PC-3 (cell line): Measurements from ENCODE around the gene SDHD. TPM values are rescaled to one million over a fixed set of nuclear protein-coding genes. Genes with fewer than 3 reads are reported as not detected.

ENCODE experiments used
- ATAC-seq: fragments of 200-7000 bp; cut with Tn5 transposase; 2 replicates; pipeline ENCODE4 v1.9.1; 2020; ENCODE audit warnings: mild to moderate bottlenecking, moderate library complexity
- BruUV-seq: library from RNA; stranded (reverse); fragments of 400-500 nt; replicated peaks from 2 replicates; lab custom pipeline; 2021; lab: Mats Ljungman, UMichigan
- CTCF ChIA-PET: fragments of 300-600 bp; sonication (Branson Sonifier 250); formaldehyde crosslinking; loops from one replicate; lab custom pipeline; 2022; ENCODE audit warnings: antibody characterized with exemption; lab: Charles Lee
- POLR2A ChIA-PET: fragments of 300-600 bp; sonication (Branson Sonifier 250); formaldehyde crosslinking; loops from one replicate; lab custom pipeline; 2022; ENCODE audit warnings: antibody characterized with exemption; ENCODE audit not compliant: unreplicated experiment; lab: Charles Lee
- DNase-seq: peaks from one replicate; pipeline ENCODE4 v3.0.0-alpha.2; 2015
- H2AFZ ChIP-seq: fragments of 300-600 bp; sonication (generic); 2 replicates; pipeline ENCODE4 v1.6.0; 2016; ENCODE audit warnings: antibody characterized with exemption, low read length
- H3F3A ChIP-seq: fragments of 300-600 bp; sonication (generic); one replicate; pipeline ENCODE4 v1.6.0; 2017; ENCODE audit warnings: antibody characterized with exemption, low read length, control low read depth, mild to moderate bottlenecking; ENCODE audit not compliant: unreplicated experiment
- H3K27ac ChIP-seq: fragments of 300-600 bp; sonication (generic); 2 replicates; pipeline ENCODE4 v1.5.1; 2016; ENCODE audit warnings: mild to moderate bottlenecking, low read length
- H3K27me3 ChIP-seq: fragments of 300-600 bp; sonication (generic); 2 replicates; pipeline ENCODE4 v1.6.1; 2016; ENCODE audit warnings: low read length, mixed read lengths
- H3K36me3 ChIP-seq: fragments of 300-600 bp; sonication (generic); 2 replicates; pipeline ENCODE4 v1.6.1; 2016; ENCODE audit warnings: low read depth, mixed run types, low read length, mixed read lengths
- H3K4me1 ChIP-seq: fragments of 300-600 bp; sonication (generic); 2 replicates; pipeline ENCODE4 v1.5.1; 2016; ENCODE audit warnings: low read length; ENCODE audit not compliant: insufficient read depth
- H3K4me2 ChIP-seq: fragments of 300-600 bp; sonication (generic); 2 replicates; pipeline ENCODE4 v1.6.0; 2016; ENCODE audit warnings: low read length
- H3K4me3 ChIP-seq: fragments of 300-600 bp; sonication (generic); 2 replicates; pipeline ENCODE4 v1.5.1; 2016; ENCODE audit warnings: mild to moderate bottlenecking, low read length, mixed read lengths
- H3K79me2 ChIP-seq: fragments of 300-600 bp; sonication (generic); 2 replicates; pipeline ENCODE4 v1.6.1; 2017; ENCODE audit warnings: low read length, mixed read lengths
- H3K9ac ChIP-seq: fragments of 300-600 bp; sonication (generic); 2 replicates; pipeline ENCODE4 v1.6.0; 2016; ENCODE audit warnings: mild to moderate bottlenecking, low read length
- H3K9me2 ChIP-seq: fragments of 300-600 bp; sonication (generic); replicated peaks from 2 replicates; pipeline ENCODE4 v1.6.1; 2016; ENCODE audit warnings: mixed run types, low read length, mixed read lengths
- H3K9me3 ChIP-seq: fragments of 300-600 bp; sonication (generic); 2 replicates; pipeline ENCODE4 v1.6.1; 2016; ENCODE audit warnings: low read length, mixed read lengths
- H4K20me1 ChIP-seq: fragments of 300-600 bp; sonication (generic); 2 replicates; pipeline ENCODE4 v1.6.1; 2016; ENCODE audit warnings: low read length, mixed read lengths
- CTCF ChIP-seq: fragments of 300-600 bp; sonication (generic); conservative IDR thresholded peaks from 2 replicates; pipeline ENCODE4 v1.5.1; 2017; ENCODE audit warnings: antibody characterized with exemption, low read depth, mild to moderate bottlenecking, low read length
- EZH2 ChIP-seq: fragments of 300-600 bp; sonication (generic); IDR thresholded peaks from one replicate; pipeline ENCODE4 v1.6.1; 2017; ENCODE audit warnings: antibody characterized with exemption, mild to moderate bottlenecking, low read length; ENCODE audit not compliant: unreplicated experiment
- EZH2phosphoT487 ChIP-seq: fragments of 300-600 bp; sonication (generic); IDR thresholded peaks from 2 replicates; pipeline ENCODE4 v1.6.1; 2018; ENCODE audit warnings: mild to moderate bottlenecking, antibody characterized with exemption, low read length, borderline replicate concordance
- intact Hi-C: fragments of 100-400 bp; cut with micrococcal nuclease; formaldehyde crosslinking; loops from 2 replicates; pipeline ENCODE4 v1.9.0; 2023
- total RNA-seq: library from RNA; depleted of rRNA; stranded (reverse); fragments of >200 nt; gene quantifications from 2 replicates; pipeline ENCODE4 v1.2.3, GENCODE V29; 2014

The SDHD gene
- total RNA-seq, 1 experiment from 2014 or later = 184 TPM

GRCh38 chr11:112082729-112083128 lies 3.9 kb upstream of the SDHD start:
- peaks cover 24% of the 10 kb centered on the region for H3K4me1 ChIP-seq
- peak overlapping the region; percentile 17; the same call in 1 of the 2 replicates for H3K4me2 ChIP-seq
- H3K4me3 ChIP-seq = no peak overlapping the region
- H2AFZ ChIP-seq = no peak overlapping the region
- no TSS peak for BruUV-seq
- POLR2A ChIA-PET = interaction anchor here (0.5 to 0.6 kb wide), 4 partner anchors 43 to 585 kb away, joined by 3 to 10 read pairs (median 4); no protein-coding TSS in a partner anchor
- no peaks in the 10 kb centered on the region for H3K27me3 ChIP-seq
- H3K27ac ChIP-seq = peak overlapping the region; percentile 63
- no peaks in the 10 kb centered on the region for H4K20me1 ChIP-seq
- intact Hi-C loops = loop anchor here (10.0 kb wide), 1 partner anchor 202 kb away; no protein-coding TSS in a partner anchor
- ATAC-seq (peak; percentile 60), DNase-seq (peak; percentile 64)
- H3K79me2 ChIP-seq = peaks cover 45% of the 10 kb centered on the region
- CTCF ChIA-PET = interaction anchor here (0.6 to 0.7 kb wide), 2 partner anchors 74 to 93 kb away, joined by 4 read pairs; partner anchors contain the start of gene BCO2
- TF ChIP-seq EZH2 (no peak), CTCF (no peak), EZH2phosphoT487 (no peak)
- peaks cover 52% of the 10 kb centered on the region for H3K36me3 ChIP-seq
- peaks cover 5% of the 10 kb centered on the region for H3F3A ChIP-seq
- peak overlapping the region; percentile 19; the same call in 1 of the 2 replicates for H3K9ac ChIP-seq
- no peaks in the 10 kb centered on the region for H3K9me3 ChIP-seq
- H3K9me2 ChIP-seq = no peaks in the 10 kb centered on the region

GRCh38 chr11:112085822-112086421 lies 751 bp upstream of the SDHD start:
- BruUV-seq = TSS peak; percentile 78
- Histone ChIP-seq H3F3A (peaks cover 5% of the 10 kb centered on the region), H3K9me2 (no peaks in the 10 kb centered on the region), H3K4me2 (peak overlapping the region; percentile 88), H2AFZ (peak overlapping the region; percentile 75), H3K36me3 (peaks cover 61% of the 10 kb centered on the region), H3K79me2 (peaks cover 75% of the 10 kb centered on the region), H3K9ac (peak overlapping the region; percentile 94), H3K27me3 (no peaks in the 10 kb centered on the region), H3K9me3 (no peaks in the 10 kb centered on the region), H4K20me1 (no peaks in the 10 kb centered on the region), H3K27ac (peak overlapping the region; percentile 48), H3K4me3 (peak overlapping the region; percentile 88), H3K4me1 (peaks cover 41% of the 10 kb centered on the region)
- POLR2A ChIA-PET = interaction anchor here (0.5 to 1.0 kb wide), 3 partner anchors 14 to 154 kb away, joined by 6 to 13 read pairs (median 11); no protein-coding TSS in a partner anchor
- intact Hi-C loops = loop anchor here (1.0 to 10.0 kb wide), 5 partner anchors 12 to 209 kb away; partner anchors contain the start of genes CFAP68, FDXACB1, NKAPD1 and PIH1D2
- TF ChIP-seq CTCF (no peak), EZH2 (no peak)
- DNase-seq (peak; percentile 25), ATAC-seq (peak; percentile 44)
- CTCF ChIA-PET = no interaction called here
